Mononuclear cell (primary cell): ENCODE results near the gene RPL13. TPM values are rescaled to one million over a fixed set of nuclear protein-coding genes. Genes with fewer than 3 reads are reported as not detected.
"Not testable (repeated sequence)": the region's sequence is repeated elsewhere in the genome, so short reads cannot be mapped to it uniquely, and the experiment has no call there.

ENCODE experiments used
- H3K27me3 ChIP-seq: 2 replicates; pipeline ENCODE4 v1.6.0; 2011; ENCODE audit warnings: low read length, control low read depth; ENCODE audit not compliant: insufficient read depth
- H3K4me1 ChIP-seq: 2 replicates; pipeline ENCODE4 v1.5.1; 2011; ENCODE audit warnings: mild to moderate bottlenecking, low read length, control low read depth; ENCODE audit not compliant: insufficient read depth
- H3K4me3 ChIP-seq: 2 replicates; pipeline ENCODE4 v1.5.1; 2011; ENCODE audit warnings: mild to moderate bottlenecking, low read length, moderate library complexity
- H3K9me3 ChIP-seq: 2 replicates; pipeline ENCODE4 v1.5.1; 2011; ENCODE audit warnings: low read depth, mild to moderate bottlenecking, control low read depth, low read length
- total RNA-seq: library from RNA; depleted of rRNA; stranded (reverse); fragments of >200 nt; gene quantifications from one replicate; pipeline ENCODE4 v1.2.3, GENCODE V29; 2012

Gene RPL13
- total RNA-seq, 1 donor: 5,060 TPM

GRCh38 chr16:89564476-89565255, 4.2 kb downstream of the RPL13 start:
- Histone ChIP-seq H3K27me3 (no peaks in the 10 kb centered on the region), H3K4me1 (peaks cover 57% of the 10 kb centered on the region), H3K9me3 (no peaks in the 10 kb centered on the region), H3K4me3 (no peak overlapping the region)

- Histone ChIP-seq H3K4me1 (peaks cover 53% of the 10 kb centered on the region), H3K27me3 (no peaks in the 10 kb centered on the region), H3K9me3 (no peaks in the 10 kb centered on the region), H3K4me3 (no peak overlapping the region)
These were observed 4.7 kb downstream of the RPL13 start for GRCh38 chr16:89565256-89565505.

GRCh38 chr16:89565506-89566372, 5.3 kb downstream of the RPL13 start:
- H3K4me1 ChIP-seq: peaks cover 53% of the 10 kb centered on the region
- no peak overlapping the region for H3K4me3 ChIP-seq
- H3K9me3 ChIP-seq: no peaks in the 10 kb centered on the region
- H3K27me3 ChIP-seq: no peaks in the 10 kb centered on the region

- no peak overlapping the region for H3K4me3 ChIP-seq
- H3K4me1 ChIP-seq: peaks cover 38% of the 10 kb centered on the region
- H3K27me3 ChIP-seq: no peaks in the 10 kb centered on the region
- no peaks in the 10 kb centered on the region for H3K9me3 ChIP-seq
These were observed 7.4 kb downstream of the RPL13 start for GRCh38 chr16:89567656-89568594.

GRCh38 chr16:89569506-89570341, 9.2 kb downstream of the RPL13 start:
- Histone ChIP-seq H3K9me3 (no peaks in the 10 kb centered on the region), H3K4me3 (no peak overlapping the region), H3K4me1 (peaks cover 28% of the 10 kb centered on the region), H3K27me3 (peaks cover 8% of the 10 kb centered on the region)

- Histone ChIP-seq H3K27me3 (peaks cover 8% of the 10 kb centered on the region), H3K4me1 (peaks cover 27% of the 10 kb centered on the region), H3K9me3 (no peaks in the 10 kb centered on the region), H3K4me3 (no peak overlapping the region)
These were observed 10.0 kb downstream of the RPL13 start for GRCh38 chr16:89570342-89570923.

- H3K9me3 ChIP-seq, H3K27me3 ChIP-seq, H3K4me3 ChIP-seq: not testable (repeated sequence)
- peaks cover 20% of the 10 kb centered on the region for H3K4me1 ChIP-seq
These were observed 10.6 kb downstream of the RPL13 start for GRCh38 chr16:89570983-89571598.

- no peaks in the 10 kb centered on the region for H3K9me3 ChIP-seq
- H3K27me3 ChIP-seq: peaks cover 8% of the 10 kb centered on the region
- no peak overlapping the region for H3K4me3 ChIP-seq
- peaks cover 18% of the 10 kb centered on the region for H3K4me1 ChIP-seq
These were observed 11.2 kb downstream of the RPL13 start for GRCh38 chr16:89571636-89572035.

- H3K9me3 ChIP-seq: no peaks in the 10 kb centered on the region
- peaks cover 8% of the 10 kb centered on the region for H3K27me3 ChIP-seq
- peaks cover 18% of the 10 kb centered on the region for H3K4me1 ChIP-seq
- no peak overlapping the region for H3K4me3 ChIP-seq
These were observed 11.6 kb downstream of the RPL13 start for GRCh38 chr16:89572073-89572484.

- H3K9me3 ChIP-seq: no peaks in the 10 kb centered on the region
- no peak overlapping the region for H3K4me3 ChIP-seq
- peaks cover 8% of the 10 kb centered on the region for H3K27me3 ChIP-seq
- H3K4me1 ChIP-seq: peaks cover 18% of the 10 kb centered on the region
These were observed 12.2 kb downstream of the RPL13 start for GRCh38 chr16:89572485-89573205.

- no peak overlapping the region for H3K4me3 ChIP-seq
- H3K9me3 ChIP-seq: no peaks in the 10 kb centered on the region
- H3K4me1 ChIP-seq: peaks cover 18% of the 10 kb centered on the region
- H3K27me3 ChIP-seq: peaks cover 8% of the 10 kb centered on the region
These were observed 13.6 kb downstream of the RPL13 start for GRCh38 chr16:89573826-89574680.

- Histone ChIP-seq H3K4me3 (no peak overlapping the region), H3K9me3 (no peaks in the 10 kb centered on the region), H3K4me1 (peaks cover 18% of the 10 kb centered on the region), H3K27me3 (peaks cover 8% of the 10 kb centered on the region)
These were observed 14.3 kb downstream of the RPL13 start for GRCh38 chr16:89574681-89575246.
